HepG2 (cell line): ENCODE results near the gene FMOD. TPM values are rescaled to one million over a fixed set of nuclear protein-coding genes. Genes with fewer than 3 reads are reported as not detected.
A peak's percentile ranks its signal among the peaks of the same experiment; 100 is the strongest.

Experiments
- ATAC-seq: fragments of 200-7000 bp; cut with Tn5 transposase; 3 replicates; pipeline ENCODE4 v1.9.1; 2020; ENCODE audit warnings: mild to moderate bottlenecking, moderate library complexity
- BruUV-seq: library from RNA; stranded (reverse); fragments of 400-500 nt; replicated peaks from 2 replicates; lab custom pipeline; 2021; lab: Mats Ljungman, UMichigan
- CTCF ChIA-PET: fragments of 300-600 bp; formaldehyde crosslinking; extraction: SDS; loops from one replicate; lab custom pipeline; 2021; ENCODE audit warnings: low total read pairs, inconsistent platforms, low intra/inter-chr PET ratio; lab: Yijun Ruan, JAX
- POLR2A ChIA-PET: fragments of 350-600 bp; sonication (Branson Sonifier 250); formaldehyde crosslinking; loops from one replicate; lab custom pipeline; 2020; ENCODE audit warnings: antibody characterized with exemption, inconsistent platforms; lab: Yijun Ruan, JAX
- DNase-seq: peaks from one replicate; pipeline ENCODE4 v3.0.0-alpha.2; 2015; ENCODE audit warnings: low spot score
- FAIRE-seq: peaks from 3 replicates; lab custom pipeline; 2011; peaks lifted over from hg19 to GRCh38; lab: Jason Lieb, UNC
- H2AFZ ChIP-seq: one replicate; pipeline ENCODE4 v1.6.1; 2011; ENCODE audit warnings: low read length, inconsistent platforms
- H3K27ac ChIP-seq: fragments of 300-600 bp; 3 replicates; pipeline ENCODE4 v1.8.0; 2011; ENCODE audit warnings: mixed run types, mild to moderate bottlenecking, mixed read lengths, low read length, inconsistent platforms; ENCODE audit not compliant: insufficient read depth; ENCODE audit errors: extremely low read length
- H3K27me3 ChIP-seq, 2 experiments: fragments of 200-600 bp in 1 of 2; 2 replicates in 1 of 2; 3 replicates in 1 of 2; pipeline versions ENCODE4 v1.6.0 to v1.8.0; 2011; ENCODE audit warnings: low read length in 2 of 2, mild to moderate bottlenecking in 2 of 2, moderate library complexity in 2 of 2, inconsistent platforms in 1 of 2; ENCODE audit not compliant: insufficient read depth in 2 of 2, control insufficient read depth in 1 of 2
- H3K36me3 ChIP-seq, 2 experiments: fragments of 200-600 bp in 1 of 2; replicated peaks in 1 of 2; 2 replicates in 1 of 2; 3 replicates in 1 of 2; pipeline versions ENCODE4 v1.5.1 to v1.8.0; 2011; ENCODE audit warnings: low read length in 2 of 2, inconsistent platforms in 1 of 2; ENCODE audit not compliant: insufficient read depth in 2 of 2, control insufficient read depth in 1 of 2
- H3K4me1 ChIP-seq: 2 replicates; pipeline ENCODE4 v1.5.1; 2012; ENCODE audit warnings: low read length, inconsistent platforms; ENCODE audit not compliant: insufficient read depth
- H3K4me2 ChIP-seq: 2 replicates; pipeline ENCODE4 v1.6.0; 2011; ENCODE audit warnings: low read depth, low read length, inconsistent platforms
- H3K4me3 ChIP-seq, 3 experiments: fragments of 200-600 bp in 1 of 3; sonication (generic), shearing (Covaris generic) in 1 of 3; replicated peaks in 1 of 3; 2 replicates each; pipeline ENCODE4 v1.5.1; 2011 to 2016; ENCODE audit warnings: low read length in 3 of 3, inconsistent platforms in 2 of 3, low read depth in 2 of 3, mild to moderate bottlenecking in 2 of 3, control low read depth in 1 of 3, mixed read lengths in 1 of 3; ENCODE audit not compliant: insufficient read depth in 1 of 3
- H3K79me2 ChIP-seq: one replicate; pipeline ENCODE4 v1.6.1; 2011; ENCODE audit warnings: low read length, inconsistent platforms; ENCODE audit not compliant: insufficient read depth
- H3K9ac ChIP-seq: 2 replicates; pipeline ENCODE4 v1.6.0; 2011; ENCODE audit warnings: mild to moderate bottlenecking, low read depth, low read length, inconsistent platforms; ENCODE audit not compliant: insufficient read depth
- H3K9me3 ChIP-seq: 2 replicates; pipeline ENCODE4 v1.5.1; 2012; ENCODE audit warnings: mild to moderate bottlenecking, low read length
- H4K20me1 ChIP-seq: 2 replicates; pipeline ENCODE4 v1.6.0; 2011; ENCODE audit warnings: inconsistent platforms, mild to moderate bottlenecking, low read length, moderate library complexity; ENCODE audit not compliant: insufficient read depth
- EHMT2 ChIP-seq: fragments of 200-600 bp; sonication (generic); IDR thresholded peaks from 2 replicates; pipeline ENCODE4 v1.7.0; 2017; ENCODE audit warnings: antibody characterized with exemption, low read depth, low read length, borderline replicate concordance
- FOXK2 ChIP-seq: fragments of 450-650 bp; IDR thresholded peaks from 2 replicates; pipeline ENCODE4 v1.6.1; 2016
- GMEB2 ChIP-seq: IDR thresholded peaks from 2 replicates; pipeline ENCODE4 v1.6.1; 2016; ENCODE audit warnings: missing biosample characterization, missing genetic modification reagents, low read depth
- HNRNPL ChIP-seq: fragments of 200-400 bp; formaldehyde crosslinking; IDR thresholded peaks from 2 replicates; pipeline ENCODE4 v1.6.1; 2017; ENCODE audit warnings: mild to moderate bottlenecking, low read depth, low read length
- MAFG ChIP-seq: sonication (generic); formaldehyde crosslinking; IDR thresholded peaks from 2 replicates; pipeline ENCODE4 v1.5.1; 2020; ENCODE audit warnings: mild to moderate bottlenecking, missing genetic modification reagents
- MBNL3 ChIP-seq: fragments of 250-450 bp; sonication (Bioruptor Pico); conservative IDR thresholded peaks from 2 replicates; pipeline ENCODE4 v1.8.0; 2022; ENCODE audit warnings: mild to moderate bottlenecking, inconsistent platforms
- MEIS2 ChIP-seq: sonication (generic); formaldehyde crosslinking; IDR thresholded peaks from 2 replicates; pipeline ENCODE4 v1.9.0; 2021; ENCODE audit warnings: mild to moderate bottlenecking, missing genetic modification reagents
- MIXL1 ChIP-seq: IDR thresholded peaks from 2 replicates; pipeline ENCODE4 v1.6.1; 2016
- PAF1 ChIP-seq: IDR thresholded peaks from 2 replicates; pipeline ENCODE4 v1.6.1; 2016; ENCODE audit warnings: missing genetic modification reagents, missing compliant biosample characterization
- SP1 ChIP-seq, 2 experiments: fragments of 450-650 bp in 1 of 2; sonication (generic) in 1 of 2; formaldehyde crosslinking in 1 of 2; IDR thresholded peaks; 2 replicates each; pipeline versions ENCODE4 v1.4.0 to v1.6.1; 2016 to 2020; ENCODE audit warnings: missing genetic modification reagents in 1 of 2
- ZNF235 ChIP-seq: sonication (generic); formaldehyde crosslinking; IDR thresholded peaks from 2 replicates; pipeline ENCODE4 v1.8.1; 2023; ENCODE audit warnings: mild to moderate bottlenecking, missing genetic modification reagents, borderline replicate concordance
- ZNF263 ChIP-seq: sonication (generic); formaldehyde crosslinking; IDR thresholded peaks from 2 replicates; pipeline ENCODE4 v1.4.0; 2020; ENCODE audit warnings: missing genetic modification reagents
- ZNF350 ChIP-seq: sonication (generic); formaldehyde crosslinking; IDR thresholded peaks from 2 replicates; pipeline ENCODE4 v1.4.0; 2020; ENCODE audit warnings: mild to moderate bottlenecking, low read depth, missing genetic modification reagents, borderline replicate concordance
- ZSCAN21 ChIP-seq: sonication (generic); formaldehyde crosslinking; IDR thresholded peaks from 2 replicates; pipeline ENCODE4 v1.8.0; 2022; ENCODE audit warnings: mild to moderate bottlenecking, missing genetic modification reagents, moderate library complexity, borderline replicate concordance
- WGBS: methylation state at CpG from one replicate; pipeline ENCODE4 v1.1.6; 2017; ENCODE audit warnings: low lambda C conversion rate; 5-methylcytosine and 5-hydroxymethylcytosine counted together
- in situ Hi-C: cut with HindIII; loops from 2 replicates; pipeline ENCODE4 v1.10.0; 2017; ENCODE audit warnings: low pct_unique_long_range_greater_than_20kb; ENCODE audit not compliant: extremely low pct_ligation_motif_present
- intact Hi-C: fragments of 100-400 bp; cut with micrococcal nuclease; formaldehyde crosslinking; loops from one replicate; pipeline ENCODE4 v1.10.0; 2022; ENCODE audit not compliant: unreplicated experiment
- polyA plus RNA-seq, 8 experiments: library from polyadenylated mRNA; depleted of rRNA in 3 of 8; stranded (reverse) in 7 of 8; unstranded in 1 of 8; fragments of >200 nt; fragmentation: Illumina TruSeq in 4 of 8; extraction: Trizol in 4 of 8; gene quantifications; 2 replicates each; pipeline versions ENCODE4 v1.2.1 to v1.2.3, GENCODE V29; 2011 to 2016; ENCODE audit warnings: low read depth in 4 of 8, missing spikeins in 1 of 8, mixed read lengths in 1 of 8; ENCODE audit not compliant: insufficient read depth in 1 of 8
- total RNA-seq, 5 experiments: library from RNA; depleted of rRNA; stranded (reverse); fragments of >200 nt; fragmentation: Illumina TruSeq; extraction: Trizol; gene quantifications; 2 replicates each; pipeline ENCODE4 v1.2.3, GENCODE V29; 2016; ENCODE audit warnings: low read depth in 1 of 5

FMOD gene
- total and polyA plus RNA-seq, 2 of the 13 experiments (the other 11 are each of a cell fraction or from before 2014, with no cell fraction given), result 0.08 TPM; not detected in 1

DNA sequence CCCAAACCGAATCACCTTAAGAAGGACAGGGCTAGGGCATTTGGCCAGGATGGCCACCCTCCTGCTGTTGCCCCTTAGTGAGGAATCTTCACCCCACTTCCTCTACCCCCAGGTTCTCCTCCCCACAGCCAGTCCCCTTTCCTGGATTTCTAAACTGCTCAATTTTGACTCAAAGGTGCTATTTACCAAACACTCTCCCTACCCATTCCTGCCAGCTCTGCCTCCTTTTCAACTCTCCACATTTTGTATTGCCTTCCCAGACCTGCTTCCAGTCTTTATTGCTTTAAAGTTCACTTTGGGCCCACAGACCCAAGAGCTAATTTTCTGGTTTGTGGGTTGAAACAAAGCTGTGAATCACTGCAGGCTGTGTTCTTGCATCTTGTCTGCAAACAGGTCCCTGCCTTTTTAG, 42.0 kb downstream of the FMOD start (continued):
- no peak for TF ChIP-seq SP1 (IDR thresholded peaks at IDR 0.05)
- no peak for TF ChIP-seq SP1 (CRISPR knock-in tag; IDR thresholded peaks at IDR 0.05)
- no peak for TF ChIP-seq MAFG (CRISPR knock-in tag)

DNA sequence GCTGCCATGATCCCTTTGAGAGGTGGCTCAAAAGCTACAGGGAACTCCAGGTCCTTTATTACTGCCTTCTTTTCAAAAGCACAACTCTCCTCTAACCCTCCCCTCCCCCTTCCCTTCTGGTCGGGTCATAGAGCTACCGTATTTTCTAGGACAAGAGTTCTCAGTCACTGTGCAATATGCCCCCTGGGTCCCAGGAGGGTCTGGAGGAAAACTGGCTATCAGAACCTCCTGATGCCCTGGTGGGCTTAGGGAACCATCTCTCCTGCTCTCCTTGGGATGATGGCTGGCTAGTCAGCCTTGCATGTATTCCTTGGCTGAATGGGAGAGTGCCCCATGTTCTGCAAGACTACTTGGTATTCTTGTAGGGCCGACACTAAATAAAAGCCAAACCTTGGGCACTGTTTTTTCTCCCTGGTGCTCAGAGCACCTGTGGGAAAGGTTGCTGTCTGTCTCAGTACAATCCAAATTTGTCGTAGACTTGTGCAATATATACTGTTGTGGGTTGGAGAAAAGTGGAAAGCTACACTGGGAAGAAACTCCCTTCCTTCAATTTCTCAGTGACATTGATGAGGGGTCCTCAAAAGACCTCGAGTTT, 42.5 kb downstream of the FMOD start:
- Histone ChIP-seq H3K9me3 (no peaks in the 10 kb centered on the region), H3K27me3 (peaks cover 0 to 16% of the 10 kb centered on the region in 2 experiments; a peak in 3 of 5 replicates), H4K20me1 (no peaks in the 10 kb centered on the region), H2AFZ (no peak overlapping the region), H3K36me3 (peaks cover 0 to 3% of the 10 kb centered on the region in 2 experiments; a peak in 1 of 5 replicates), H3K4me3 (no peak overlapping the region), H3K79me2 (peaks cover 13% of the 10 kb centered on the region), H3K27ac (no peak overlapping the region), H3K9ac (no peak overlapping the region), H3K4me1 (peaks cover 34% of the 10 kb centered on the region), H3K4me2 (no peak overlapping the region)
- POLR2A ChIA-PET, result interaction anchor here (1.6 to 6.3 kb wide), 2 partner anchors 12 to 20 kb away, joined by 3 to 77 read pairs; no protein-coding TSS in a partner anchor
- no peak for ATAC-seq
- in situ Hi-C loops (no loop called here), intact Hi-C loops (no loop called here)
- BruUV-seq, result no TSS peak
- CTCF ChIA-PET, result no interaction called here
- no peak for FAIRE-seq
- WGBS, result 86% methylated on average over 5 of the region's 5 CpGs
- TF ChIP-seq MIXL1 (CRISPR knock-in tag) (no peak), PAF1 (0 out of 2 replicates have a peak, but pooled peaks have one; percentile 49)
- no peak for DNase-seq

- CTCF ChIA-PET, result no interaction called here
- ATAC-seq (no peak), DNase-seq (no peak), FAIRE-seq (no peak)
- Histone ChIP-seq H3K4me2 (peak overlapping the region; percentile 17; the same call in 1 of the 2 replicates), H3K9ac (no peak overlapping the region), H3K4me1 (peaks cover 42% of the 10 kb centered on the region), H3K79me2 (peaks cover 13% of the 10 kb centered on the region), H3K36me3 (peaks cover 0 to 3% of the 10 kb centered on the region in 2 experiments; a peak in 1 of 5 replicates), H3K27me3 (peaks cover 0 to 18% of the 10 kb centered on the region in 2 experiments; a peak in 3 of 5 replicates), H2AFZ (no peak overlapping the region), H4K20me1 (no peaks in the 10 kb centered on the region), H3K27ac (no peak overlapping the region), H3K4me3 (no peak overlapping the region), H3K9me3 (no peaks in the 10 kb centered on the region)
- in situ Hi-C loops (no loop called here), intact Hi-C loops (no loop called here)
- TF ChIP-seq ZNF263 (CRISPR knock-in tag) (no peak), ZNF350 (no peak), MBNL3 (no peak), MEIS2 (CRISPR knock-in tag) (no peak), ZNF235 (CRISPR knock-in tag) (no peak), GMEB2 (CRISPR knock-in tag) (no peak), HNRNPL (no peak), EHMT2 (no peak), FOXK2 (no peak), ZSCAN21 (CRISPR knock-in tag) (no peak)
- POLR2A ChIA-PET, result interaction anchor here (1.1 to 6.3 kb wide), 5 partner anchors 9 to 39 kb away, joined by 3 to 77 read pairs (median 4); no protein-coding TSS in a partner anchor
- no TSS peak for BruUV-seq
- WGBS, result 90% methylated on average over 3 of the region's 3 CpGs
Measured at GRCh38 chr1:203307641-203308126, 43.2 kb downstream of the FMOD start.
